ENCODE measurements around the gene KLHL29. TPM values are rescaled to one million over a fixed set of nuclear protein-coding genes. Genes with fewer than 3 reads are reported as not detected.

KLHL29 gene
- total and polyA plus RNA-seq, 2 experiments from 2014 or later: 5.6 to 11.0 TPM

- no peak for TF ChIP-seq CTCF (IDR thresholded peaks at IDR 0.05; ENCODE audit: low read depth, low read length)
- H3K27ac ChIP-seq: no peak overlapping the region
- no peak for DNase-seq (ENCODE audit: low read depth in 1 of 2, low spot score in 1 of 2)
- no peaks in the 10 kb centered on the region for H3K9me3 ChIP-seq (ENCODE audit: low read depth)
- no peaks in the 10 kb centered on the region for H3K36me3 ChIP-seq
- H3K4me3 ChIP-seq: no peak overlapping the region
- peaks cover 3% of the 10 kb centered on the region for H3K4me1 ChIP-seq (ENCODE audit: low read depth)
- H3K27me3 ChIP-seq: no peaks in the 10 kb centered on the region
Measured at GRCh38 chr2:23526114-23526513, 141.1 kb downstream of the KLHL29 start.

GRCh38 chr2:23526835-23527790 is 142.1 kb downstream of the KLHL29 start:
- no peak overlapping the region for H3K27ac ChIP-seq
- TF ChIP-seq CTCF (IDR thresholded peaks at IDR 0.05; ENCODE audit: low read depth, low read length): no peak
- DNase-seq (ENCODE audit: low read depth in 1 of 2, low spot score in 1 of 2): no peak
- H3K27me3 ChIP-seq: no peaks in the 10 kb centered on the region
- H3K36me3 ChIP-seq: no peaks in the 10 kb centered on the region
- peaks cover 3% of the 10 kb centered on the region for H3K4me1 ChIP-seq (ENCODE audit: low read depth)
- no peak overlapping the region for H3K4me3 ChIP-seq
- H3K9me3 ChIP-seq (ENCODE audit: low read depth): no peaks in the 10 kb centered on the region

GRCh38 chr2:23528171-23528570 is 143.2 kb downstream of the KLHL29 start:
- no peaks in the 10 kb centered on the region for H3K27me3 ChIP-seq
- no peak for TF ChIP-seq CTCF (IDR thresholded peaks at IDR 0.05; ENCODE audit: low read depth, low read length)
- no peak for DNase-seq (ENCODE audit: low read depth in 1 of 2, low spot score in 1 of 2)
- no peak overlapping the region for H3K27ac ChIP-seq
- no peak overlapping the region for H3K4me3 ChIP-seq
- no peaks in the 10 kb centered on the region for H3K36me3 ChIP-seq
- H3K9me3 ChIP-seq (ENCODE audit: low read depth): no peaks in the 10 kb centered on the region
- peaks cover 13% of the 10 kb centered on the region for H3K4me1 ChIP-seq (ENCODE audit: low read depth)

- no peak overlapping the region for H3K27ac ChIP-seq
- no peak overlapping the region for H3K4me3 ChIP-seq
- peaks cover 11% of the 10 kb centered on the region for H3K4me1 ChIP-seq (ENCODE audit: low read depth)
- TF ChIP-seq CTCF (IDR thresholded peaks at IDR 0.05; ENCODE audit: low read depth, low read length): no peak
- H3K9me3 ChIP-seq (ENCODE audit: low read depth): no peaks in the 10 kb centered on the region
- no peak for DNase-seq (ENCODE audit: low read depth in 1 of 2, low spot score in 1 of 2)
- H3K27me3 ChIP-seq: no peaks in the 10 kb centered on the region
- no peaks in the 10 kb centered on the region for H3K36me3 ChIP-seq
Measured at GRCh38 chr2:23528690-23529089, 143.7 kb downstream of the KLHL29 start.

- Histone ChIP-seq H3K27ac (no peak overlapping the region), H3K36me3 (no peaks in the 10 kb centered on the region), H3K4me3 (no peak overlapping the region), H3K4me1 (ENCODE audit: low read depth) (peaks cover 11% of the 10 kb centered on the region), H3K9me3 (ENCODE audit: low read depth) (no peaks in the 10 kb centered on the region), H3K27me3 (no peaks in the 10 kb centered on the region)
- DNase-seq (ENCODE audit: low read depth in 1 of 2, low spot score in 1 of 2): no peak
- TF ChIP-seq CTCF (IDR thresholded peaks at IDR 0.05; ENCODE audit: low read depth, low read length): no peak
Measured at GRCh38 chr2:23529659-23530058, 144.7 kb downstream of the KLHL29 start.
